OCI-LY7 (cell line): Measurements from ENCODE around the gene MROH2A. TPM values are rescaled to one million over a fixed set of nuclear protein-coding genes. Genes with fewer than 3 reads are reported as not detected.

Experiments used
- BruUV-seq: library from RNA; stranded (reverse); fragments of 400-500 nt; replicated peaks from 2 replicates; lab custom pipeline; 2021; lab: Mats Ljungman, UMichigan
- CTCF ChIA-PET: fragments of 300-600 bp; sonication (Branson Sonifier 250); formaldehyde crosslinking; loops from one replicate; lab custom pipeline; 2022; ENCODE audit warnings: antibody characterized with exemption; ENCODE audit not compliant: unreplicated experiment; lab: Charles Lee
- POLR2A ChIA-PET: fragments of 300-600 bp; sonication (Branson Sonifier 250); formaldehyde crosslinking; loops from one replicate; lab custom pipeline; 2022; ENCODE audit warnings: antibody characterized with exemption; lab: Charles Lee
- DNase-seq: peaks from one replicate; pipeline ENCODE4 v3.0.0-alpha.2; 2015; ENCODE audit warnings: low spot score
- H2AFZ ChIP-seq: fragments of 200-600 bp; sonication (generic), shearing (Covaris generic); 2 replicates; pipeline ENCODE4 v1.6.1; 2014; ENCODE audit warnings: mild to moderate bottlenecking, antibody characterized with exemption, low read length, moderate library complexity
- H3K27ac ChIP-seq: fragments of 200-600 bp; sonication (generic); 2 replicates; pipeline ENCODE4 v1.5.1; 2014; ENCODE audit warnings: mixed run types, low read depth, mild to moderate bottlenecking, moderate library complexity, low read length, inconsistent platforms; ENCODE audit not compliant: poor library complexity, severe bottlenecking
- H3K36me3 ChIP-seq: fragments of 200-600 bp; sonication (generic); 2 replicates; pipeline ENCODE4 v1.6.1; 2014; ENCODE audit warnings: mild to moderate bottlenecking, antibody characterized with exemption, low read length, moderate library complexity, mixed read lengths; ENCODE audit not compliant: insufficient read depth
- H3K4me1 ChIP-seq: fragments of 200-600 bp; sonication (generic); 2 replicates; pipeline ENCODE4 v1.5.1; 2014; ENCODE audit warnings: mild to moderate bottlenecking, low read length; ENCODE audit not compliant: insufficient read depth, poor library complexity, severe bottlenecking
- H3K4me2 ChIP-seq: fragments of 200-600 bp; sonication (generic); 2 replicates; pipeline ENCODE4 v1.6.1; 2014; ENCODE audit warnings: mild to moderate bottlenecking, low read length
- H3K4me3 ChIP-seq: fragments of 200-600 bp; sonication (generic); 2 replicates; pipeline ENCODE4 v1.5.1; 2014; ENCODE audit warnings: mild to moderate bottlenecking, low read depth, low read length; ENCODE audit not compliant: poor library complexity, severe bottlenecking
- H3K79me2 ChIP-seq: fragments of 200-600 bp; sonication (generic); 2 replicates; pipeline ENCODE4 v1.6.1; 2016; ENCODE audit warnings: low read depth, mild to moderate bottlenecking, low read length, moderate library complexity, mixed read lengths; ENCODE audit not compliant: insufficient read depth
- H3K9me2 ChIP-seq: fragments of 200-600 bp; sonication (generic); 2 replicates; pipeline ENCODE4 v1.6.1; 2016; ENCODE audit warnings: mild to moderate bottlenecking, low read length, mixed read lengths; ENCODE audit not compliant: insufficient read depth
- H3K9me3 ChIP-seq: fragments of 200-600 bp; sonication (generic); 2 replicates; pipeline ENCODE4 v1.6.1; 2014; ENCODE audit warnings: mild to moderate bottlenecking, mixed run types, low read length, mixed read lengths
- H4K20me1 ChIP-seq: fragments of 200-600 bp; sonication (generic); 2 replicates; pipeline ENCODE4 v1.6.1; 2014; ENCODE audit warnings: mild to moderate bottlenecking, antibody characterized with exemption, low read length, moderate library complexity, mixed read lengths; ENCODE audit not compliant: insufficient read depth
- EZH2phosphoT487 ChIP-seq: fragments of 200-600 bp; sonication (generic); IDR thresholded peaks from 2 replicates; pipeline ENCODE4 v1.6.1; 2018; ENCODE audit warnings: low read depth, borderline replicate concordance, mild to moderate bottlenecking, mixed run types, antibody characterized with exemption, low read length, moderate library complexity, mixed read lengths
- intact Hi-C: fragments of 100-400 bp; cut with micrococcal nuclease; formaldehyde crosslinking; loops from one replicate; pipeline ENCODE4 v1.10.0; 2022; ENCODE audit not compliant: unreplicated experiment
- total RNA-seq, 2 experiments: library from RNA; depleted of rRNA in 1 of 2; stranded (reverse); fragments of >200 nt in 1 of 2; shearing (Covaris generic) in 1 of 2; gene quantifications; 2 replicates each; pipeline ENCODE4 v1.2.3, GENCODE V29; 2014 to 2022
- TF ChIP-seq, protein P1 (sequence below): fragments of 200-600 bp; sonication (generic); conservative IDR thresholded peaks from 2 replicates; pipeline ENCODE4 v1.5.1; 2014; ENCODE audit warnings: mild to moderate bottlenecking, antibody characterized with exemption, low read length, moderate library complexity, mixed read lengths

MROH2A gene
- total RNA-seq, 2 experiments from 2014 or later = not detected

- Histone ChIP-seq H3K36me3 (no peaks in the 10 kb centered on the region), H3K9me3 (no peaks in the 10 kb centered on the region), H3K79me2 (no peaks in the 10 kb centered on the region), H3K27ac (no peak overlapping the region), H3K4me3 (no peak overlapping the region), H2AFZ (no peak overlapping the region), H3K9me2 (no peaks in the 10 kb centered on the region), H3K4me2 (no peak overlapping the region), H3K4me1 (no peaks in the 10 kb centered on the region), H4K20me1 (no peaks in the 10 kb centered on the region)
- intact Hi-C loops = no loop called here
- no peak for DNase-seq
- ChIA-PET CTCF (no interaction called here), POLR2A (no interaction called here)
- TF ChIP-seq EZH2phosphoT487 = no peak
- TF ChIP-seq, protein P1, sequence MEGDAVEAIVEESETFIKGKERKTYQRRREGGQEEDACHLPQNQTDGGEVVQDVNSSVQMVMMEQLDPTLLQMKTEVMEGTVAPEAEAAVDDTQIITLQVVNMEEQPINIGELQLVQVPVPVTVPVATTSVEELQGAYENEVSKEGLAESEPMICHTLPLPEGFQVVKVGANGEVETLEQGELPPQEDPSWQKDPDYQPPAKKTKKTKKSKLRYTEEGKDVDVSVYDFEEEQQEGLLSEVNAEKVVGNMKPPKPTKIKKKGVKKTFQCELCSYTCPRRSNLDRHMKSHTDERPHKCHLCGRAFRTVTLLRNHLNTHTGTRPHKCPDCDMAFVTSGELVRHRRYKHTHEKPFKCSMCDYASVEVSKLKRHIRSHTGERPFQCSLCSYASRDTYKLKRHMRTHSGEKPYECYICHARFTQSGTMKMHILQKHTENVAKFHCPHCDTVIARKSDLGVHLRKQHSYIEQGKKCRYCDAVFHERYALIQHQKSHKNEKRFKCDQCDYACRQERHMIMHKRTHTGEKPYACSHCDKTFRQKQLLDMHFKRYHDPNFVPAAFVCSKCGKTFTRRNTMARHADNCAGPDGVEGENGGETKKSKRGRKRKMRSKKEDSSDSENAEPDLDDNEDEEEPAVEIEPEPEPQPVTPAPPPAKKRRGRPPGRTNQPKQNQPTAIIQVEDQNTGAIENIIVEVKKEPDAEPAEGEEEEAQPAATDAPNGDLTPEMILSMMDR = no peak
- BruUV-seq = no TSS peak
Measured at GRCh38 chr2:233818639-233819621, 40.8 kb downstream of the MROH2A start.

GRCh38 chr2:233819884-233820773, 42.0 kb downstream of the MROH2A start:
- CTCF ChIA-PET = interaction anchor here (0.5 kb wide), 1 partner anchor 38 kb away, joined by 3 read pairs; no protein-coding TSS in a partner anchor
- Histone ChIP-seq H3K79me2 (no peaks in the 10 kb centered on the region), H3K4me3 (no peak overlapping the region), H4K20me1 (no peaks in the 10 kb centered on the region), H3K4me2 (no peak overlapping the region), H2AFZ (no peak overlapping the region), H3K9me3 (no peaks in the 10 kb centered on the region), H3K4me1 (no peaks in the 10 kb centered on the region), H3K9me2 (no peaks in the 10 kb centered on the region), H3K36me3 (no peaks in the 10 kb centered on the region), H3K27ac (no peak overlapping the region)
- intact Hi-C loops = no loop called here
- POLR2A ChIA-PET = interaction anchor here (0.6 kb wide), 1 partner anchor 50 kb away, joined by 4 read pairs; no protein-coding TSS in a partner anchor
- BruUV-seq = no TSS peak
- DNase-seq = no peak
- TF ChIP-seq EZH2phosphoT487 = no peak
- TF ChIP-seq, protein P1 = no peak
